Neural progenitor cell (in vitro differentiated cells): Measurements from ENCODE around the gene SH3BP5. TPM values are rescaled to one million over a fixed set of nuclear protein-coding genes. Genes with fewer than 3 reads are reported as not detected.

Source experiments
- DNase-seq: peaks from one replicate; pipeline ENCODE4 v3.0.0-alpha.2; 2016; ENCODE audit warnings: low spot score
- H2AFZ ChIP-seq: fragments of 200-600 bp; sonication (generic); replicated peaks from 2 replicates; pipeline ENCODE4 v1.6.1; 2016; ENCODE audit warnings: antibody characterized with exemption
- H3F3A ChIP-seq: fragments of 200-600 bp; sonication (generic); 2 replicates; pipeline ENCODE4 v1.6.1; 2016; ENCODE audit warnings: antibody characterized with exemption, low read depth
- H3K27ac ChIP-seq: fragments of 200-600 bp; sonication (generic); 2 replicates; pipeline ENCODE4 v1.5.1; 2016; ENCODE audit warnings: mild to moderate bottlenecking
- H3K27me3 ChIP-seq: fragments of 200-600 bp; sonication (generic); 2 replicates; pipeline ENCODE4 v1.6.1; 2016; ENCODE audit warnings: mild to moderate bottlenecking, moderate library complexity
- H3K36me3 ChIP-seq: fragments of 200-600 bp; sonication (generic); 2 replicates; pipeline ENCODE4 v1.5.1; 2016
- H3K4me1 ChIP-seq: fragments of 200-600 bp; sonication (generic); 2 replicates; pipeline ENCODE4 v1.6.1; 2016; ENCODE audit warnings: mixed run types
- H3K4me2 ChIP-seq: fragments of 200-600 bp; sonication (generic); 2 replicates; pipeline ENCODE4 v1.6.1; 2016
- H3K4me3 ChIP-seq: fragments of 200-600 bp; sonication (generic); 2 replicates; pipeline ENCODE4 v1.5.1; 2016
- H3K79me2 ChIP-seq: fragments of 200-600 bp; sonication (generic); 2 replicates; pipeline ENCODE4 v1.6.1; 2016; ENCODE audit warnings: low read depth
- H3K9ac ChIP-seq: fragments of 200-600 bp; sonication (generic); 2 replicates; pipeline ENCODE4 v1.6.1; 2016
- H3K9me3 ChIP-seq: fragments of 200-600 bp; sonication (generic); 2 replicates; pipeline ENCODE4 v1.5.1; 2016; ENCODE audit warnings: low read depth
- H4K20me1 ChIP-seq: fragments of 200-600 bp; sonication (generic); 2 replicates; pipeline ENCODE4 v1.6.1; 2016; ENCODE audit warnings: low read depth
- H3K27ac Mint-ChIP-seq: 3 replicates; pipeline ENCODE4 v1.8.0; 2021; ENCODE audit warnings: mixed read lengths
- H3K27me3 Mint-ChIP-seq: 2 replicates; pipeline ENCODE4 v1.8.0; 2022; ENCODE audit warnings: low read depth, mild to moderate bottlenecking, inconsistent platforms, moderate library complexity, mixed read lengths; ENCODE audit not compliant: insufficient read depth
- H3K36me3 Mint-ChIP-seq: 3 replicates; pipeline ENCODE4 v1.8.0; 2021; ENCODE audit warnings: mixed read lengths
- H3K4me1 Mint-ChIP-seq: 3 replicates; pipeline ENCODE4 v1.8.0; 2021; ENCODE audit warnings: mixed read lengths
- H3K4me3 Mint-ChIP-seq: 3 replicates; pipeline ENCODE4 v1.8.0; 2021; ENCODE audit warnings: mild to moderate bottlenecking, moderate library complexity, mixed read lengths
- H3K9me3 Mint-ChIP-seq: 3 replicates; pipeline ENCODE4 v1.8.0; 2020; ENCODE audit warnings: mixed read lengths
- CTCF ChIP-seq: fragments of 200-600 bp; sonication (generic); IDR thresholded peaks from 2 replicates; pipeline ENCODE4 v1.5.1; 2017; ENCODE audit warnings: antibody characterized with exemption, mild to moderate bottlenecking
- EZH2 ChIP-seq: fragments of 200-600 bp; sonication (generic); IDR thresholded peaks from 2 replicates; pipeline ENCODE4 v1.6.1; 2017; ENCODE audit warnings: antibody characterized with exemption, mild to moderate bottlenecking, moderate library complexity
- EZH2phosphoT487 ChIP-seq: fragments of 200-600 bp; sonication (generic); IDR thresholded peaks from 2 replicates; pipeline ENCODE4 v1.6.1; 2017; ENCODE audit warnings: antibody characterized with exemption
- total RNA-seq: library from RNA; depleted of rRNA; stranded (reverse); fragments of >200 nt; gene quantifications from 2 replicates; pipeline ENCODE4 v1.2.3, GENCODE V29; 2015; ENCODE audit warnings: low replicate concordance

Gene SH3BP5
- total RNA-seq, 1 donor from 2014 or later: 11.2 TPM

GRCh38 chr3:15319575-15319974 is 12.8 kb downstream of the SH3BP5 start:
- Histone ChIP-seq H3K79me2 (no peaks in the 10 kb centered on the region), H3K27ac (no peak overlapping the region), H3K27me3 (no peaks in the 10 kb centered on the region), H3F3A (no peaks in the 10 kb centered on the region), H3K4me3 (no peak overlapping the region), H3K4me1 (peaks cover 25% of the 10 kb centered on the region), H2AFZ (no peak overlapping the region), H3K36me3 (no peaks in the 10 kb centered on the region), H3K9ac (no peak overlapping the region), H4K20me1 (no peaks in the 10 kb centered on the region), H3K4me2 (peak overlapping the region; percentile 34), H3K9me3 (no peaks in the 10 kb centered on the region)
- H3K27ac Mint-ChIP-seq: no peak overlapping the region
- no peaks in the 10 kb centered on the region for H3K9me3 Mint-ChIP-seq
- H3K4me1 Mint-ChIP-seq: peaks cover 19% of the 10 kb centered on the region
- H3K4me3 Mint-ChIP-seq: no peak overlapping the region
- H3K36me3 Mint-ChIP-seq: no peaks in the 10 kb centered on the region
- DNase-seq: no peak
- no peak for TF ChIP-seq EZH2phosphoT487
- peaks cover 2% of the 10 kb centered on the region for H3K27me3 Mint-ChIP-seq

- no peak for TF ChIP-seq EZH2phosphoT487
- no peak for TF ChIP-seq EZH2
- no peak for TF ChIP-seq CTCF
Measured at GRCh38 chr3:15319136-15319535, 13.2 kb downstream of the SH3BP5 start.

GRCh38 chr3:15318661-15319060 is 13.7 kb downstream of the SH3BP5 start:
- TF ChIP-seq EZH2phosphoT487: no peak
- no peak for TF ChIP-seq CTCF
- TF ChIP-seq EZH2: no peak
- no peak overlapping the region for H3K27ac Mint-ChIP-seq

More at GRCh38 chr3:15319136-15319535, 13.2 kb downstream of the SH3BP5 start:
- no peaks in the 10 kb centered on the region for H3K36me3 Mint-ChIP-seq
- H3K4me3 Mint-ChIP-seq: no peak overlapping the region
- no peaks in the 10 kb centered on the region for H3K9me3 Mint-ChIP-seq
- Histone ChIP-seq H4K20me1 (no peaks in the 10 kb centered on the region), H3K4me2 (no peak overlapping the region), H3K79me2 (no peaks in the 10 kb centered on the region), H3K27ac (no peak overlapping the region), H3K9ac (no peak overlapping the region), H3F3A (peaks cover 3% of the 10 kb centered on the region), H2AFZ (no peak overlapping the region), H3K9me3 (no peaks in the 10 kb centered on the region), H3K36me3 (no peaks in the 10 kb centered on the region), H3K27me3 (no peaks in the 10 kb centered on the region), H3K4me3 (no peak overlapping the region), H3K4me1 (peaks cover 25% of the 10 kb centered on the region)
- H3K27me3 Mint-ChIP-seq: peaks cover 2% of the 10 kb centered on the region
- no peak for DNase-seq
- H3K27ac Mint-ChIP-seq: no peak overlapping the region
- H3K4me1 Mint-ChIP-seq: peaks cover 19% of the 10 kb centered on the region

GRCh38 chr3:15316998-15317435 is 15.4 kb downstream of the SH3BP5 start:
- no peaks in the 10 kb centered on the region for H3K27me3 ChIP-seq
- H3K9me3 Mint-ChIP-seq: no peaks in the 10 kb centered on the region
- no peak for DNase-seq
- peaks cover 10% of the 10 kb centered on the region for H3F3A ChIP-seq
- no peaks in the 10 kb centered on the region for H3K9me3 ChIP-seq
- H3K4me1 ChIP-seq: peaks cover 38% of the 10 kb centered on the region
- H3K27ac ChIP-seq: no peak overlapping the region
- no peaks in the 10 kb centered on the region for H4K20me1 ChIP-seq
- H3K4me3 ChIP-seq: no peak overlapping the region
- no peak overlapping the region for H3K4me2 ChIP-seq
- no peaks in the 10 kb centered on the region for H3K36me3 ChIP-seq
- H2AFZ ChIP-seq: no peak overlapping the region
- no peaks in the 10 kb centered on the region for H3K36me3 Mint-ChIP-seq
- H3K4me3 Mint-ChIP-seq: no peak overlapping the region
- no peak overlapping the region for H3K27ac Mint-ChIP-seq
- TF ChIP-seq EZH2phosphoT487: no peak
- no peak for TF ChIP-seq EZH2
- TF ChIP-seq CTCF: no peak
- no peaks in the 10 kb centered on the region for H3K79me2 ChIP-seq
- no peak overlapping the region for H3K9ac ChIP-seq
- H3K4me1 Mint-ChIP-seq: peaks cover 23% of the 10 kb centered on the region
- H3K27me3 Mint-ChIP-seq: peaks cover 2% of the 10 kb centered on the region

More at GRCh38 chr3:15318661-15319060, 13.7 kb downstream of the SH3BP5 start:
- Histone ChIP-seq H2AFZ (no peak overlapping the region), H3K27ac (no peak overlapping the region), H3K27me3 (no peaks in the 10 kb centered on the region), H3F3A (peaks cover 8% of the 10 kb centered on the region), H3K9ac (no peak overlapping the region), H3K9me3 (no peaks in the 10 kb centered on the region), H3K79me2 (no peaks in the 10 kb centered on the region), H3K4me3 (no peak overlapping the region), H3K4me2 (no peak overlapping the region), H4K20me1 (no peaks in the 10 kb centered on the region), H3K4me1 (peaks cover 26% of the 10 kb centered on the region), H3K36me3 (no peaks in the 10 kb centered on the region)
- no peaks in the 10 kb centered on the region for H3K9me3 Mint-ChIP-seq
- H3K4me1 Mint-ChIP-seq: peaks cover 17% of the 10 kb centered on the region
- no peak overlapping the region for H3K4me3 Mint-ChIP-seq
- DNase-seq: no peak
- no peaks in the 10 kb centered on the region for H3K36me3 Mint-ChIP-seq
- peaks cover 2% of the 10 kb centered on the region for H3K27me3 Mint-ChIP-seq
